H9 (cell line): ENCODE data around the gene GRM5. TPM values are rescaled to one million over a fixed set of nuclear protein-coding genes. Genes with fewer than 3 reads are reported as not detected.
"Not testable (repeated sequence)": the region's sequence is repeated elsewhere in the genome, so short reads cannot be mapped to it uniquely, and the experiment has no call there.

Source experiments
- DNase-seq: peaks from one replicate; pipeline ENCODE4 v3.0.0-alpha.2; 2017
- H2AFZ ChIP-seq: one replicate; pipeline ENCODE4 v1.6.1; 2013; ENCODE audit warnings: mild to moderate bottlenecking, low read length, control low read depth, moderate library complexity
- H2AK5ac ChIP-seq: 2 replicates; pipeline ENCODE4 v1.6.1; 2013; ENCODE audit warnings: low read length, control low read depth, mixed read lengths; ENCODE audit not compliant: insufficient read length
- H2BK120ac ChIP-seq: one replicate; pipeline ENCODE4 v1.6.1; 2013; ENCODE audit warnings: low read depth, mild to moderate bottlenecking, low read length, control low read depth, inconsistent platforms; ENCODE audit not compliant: poor library complexity, severe bottlenecking
- H2BK12ac ChIP-seq: 2 replicates; pipeline ENCODE4 v1.6.1; 2013; ENCODE audit warnings: low read length, control low read depth, mixed read lengths, low read depth; ENCODE audit not compliant: insufficient read length
- H2BK15ac ChIP-seq: 2 replicates; pipeline ENCODE4 v1.6.1; 2013; ENCODE audit warnings: low read depth, low read length, control low read depth
- H2BK20ac ChIP-seq: one replicate; pipeline ENCODE4 v1.6.1; 2013; ENCODE audit warnings: low read depth, mild to moderate bottlenecking, low read length, control low read depth, inconsistent platforms; ENCODE audit not compliant: poor library complexity, severe bottlenecking
- H2BK5ac ChIP-seq: 2 replicates; pipeline ENCODE4 v1.6.1; 2013; ENCODE audit warnings: low read length, control low read depth, mixed read lengths; ENCODE audit not compliant: insufficient read length
- H3K14ac ChIP-seq: 2 replicates; pipeline ENCODE4 v1.6.1; 2013; ENCODE audit warnings: low read length, control low read depth; ENCODE audit not compliant: insufficient read depth
- H3K18ac ChIP-seq: 2 replicates; pipeline ENCODE4 v1.6.1; 2013; ENCODE audit warnings: low read depth, mild to moderate bottlenecking, mixed read lengths, low read length, control low read depth; ENCODE audit not compliant: insufficient read length
- H3K23ac ChIP-seq: 2 replicates; pipeline ENCODE4 v1.6.1; 2013; ENCODE audit warnings: low read length, control low read depth, mixed read lengths, low read depth; ENCODE audit not compliant: insufficient read length
- H3K23me2 ChIP-seq: 2 replicates; pipeline ENCODE4 v1.6.1; 2013; ENCODE audit warnings: low read depth, mild to moderate bottlenecking, mixed read lengths, low read length, control low read depth; ENCODE audit not compliant: insufficient read length, poor library complexity, severe bottlenecking
- H3K27ac ChIP-seq: 2 replicates; pipeline ENCODE4 v1.5.1; 2013; ENCODE audit warnings: low read length, control low read depth, mixed read lengths, low read depth; ENCODE audit not compliant: insufficient read length
- H3K27me3 ChIP-seq: 2 replicates; pipeline ENCODE4 v1.6.1; 2013; ENCODE audit warnings: low read length, control low read depth, inconsistent platforms; ENCODE audit not compliant: insufficient read depth
- H3K4ac ChIP-seq: 2 replicates; pipeline ENCODE4 v1.6.1; 2013; ENCODE audit warnings: low read depth, mild to moderate bottlenecking, control low read depth, inconsistent platforms, low read length, moderate library complexity
- H3K4me1 ChIP-seq: 2 replicates; pipeline ENCODE4 v1.6.1; 2013; ENCODE audit warnings: low read length, control low read depth, inconsistent platforms; ENCODE audit not compliant: insufficient read depth
- H3K4me2 ChIP-seq: 2 replicates; pipeline ENCODE4 v1.6.1; 2013; ENCODE audit warnings: low read length, control low read depth, mixed read lengths; ENCODE audit not compliant: insufficient read length, insufficient read depth
- H3K56ac ChIP-seq: 2 replicates; pipeline ENCODE4 v1.6.1; 2013; ENCODE audit warnings: low read depth, mild to moderate bottlenecking, mixed read lengths, low read length, control low read depth; ENCODE audit not compliant: insufficient read length
- H3K79me1 ChIP-seq: 2 replicates; pipeline ENCODE4 v1.6.1; 2013; ENCODE audit warnings: low read depth, mild to moderate bottlenecking, moderate library complexity, low read length, control low read depth, inconsistent platforms; ENCODE audit not compliant: insufficient read depth, poor library complexity, severe bottlenecking
- H3K79me2 ChIP-seq: 2 replicates; pipeline ENCODE4 v1.6.1; 2013; ENCODE audit warnings: low read length, control low read depth, inconsistent platforms; ENCODE audit not compliant: insufficient read depth
- H3K9ac ChIP-seq: 2 replicates; pipeline ENCODE4 v1.6.1; 2013; ENCODE audit warnings: low read length, control low read depth, mixed read lengths; ENCODE audit not compliant: insufficient read length; ENCODE audit errors: extremely low read depth
- H3K9me3 ChIP-seq: one replicate; pipeline ENCODE4 v1.6.1; 2013; ENCODE audit warnings: low read depth, low read length, inconsistent platforms; ENCODE audit not compliant: control insufficient read depth
- H3T11ph ChIP-seq: one replicate; pipeline ENCODE4 v1.6.1; 2013; ENCODE audit warnings: mild to moderate bottlenecking, low read length, control low read depth, inconsistent platforms
- H4K20me1 ChIP-seq: one replicate; pipeline ENCODE4 v1.6.1; 2013; ENCODE audit not compliant: control insufficient read depth, insufficient read length, insufficient read depth
- H4K5ac ChIP-seq: 2 replicates; pipeline ENCODE4 v1.6.1; 2013; ENCODE audit warnings: low read depth, mild to moderate bottlenecking, mixed read lengths, low read length, control low read depth; ENCODE audit not compliant: insufficient read length
- H4K8ac ChIP-seq: replicated peaks from 2 replicates; pipeline ENCODE4 v1.6.1; 2013; ENCODE audit warnings: low read length, control low read depth, mixed read lengths, low read depth; ENCODE audit not compliant: insufficient read length
- H4K91ac ChIP-seq: 2 replicates; pipeline ENCODE4 v1.6.1; 2013; ENCODE audit warnings: low read depth, mild to moderate bottlenecking, moderate library complexity, mixed read lengths, low read length, control low read depth; ENCODE audit not compliant: insufficient read length
- H3K27ac Mint-ChIP-seq, 3 experiments: 2 replicates in 2 of 3; 3 replicates in 1 of 3; pipeline ENCODE4 v1.8.0; 2020 to 2021; ENCODE audit warnings: mixed read lengths in 3 of 3, mild to moderate bottlenecking in 1 of 3, moderate library complexity in 1 of 3
- H3K27me3 Mint-ChIP-seq: 2 replicates; pipeline ENCODE4 v1.8.0; 2021; ENCODE audit warnings: low read depth, mild to moderate bottlenecking, moderate library complexity, mixed read lengths
- H3K36me3 Mint-ChIP-seq, 3 experiments: 2 replicates in 2 of 3; 3 replicates in 1 of 3; pipeline ENCODE4 v1.8.0; 2020 to 2021; ENCODE audit warnings: low read depth in 3 of 3, mixed read lengths in 3 of 3; ENCODE audit not compliant: insufficient read depth in 1 of 3
- H3K4me1 Mint-ChIP-seq, 2 experiments: 2 replicates each; pipeline ENCODE4 v1.8.0; 2020; ENCODE audit warnings: mixed read lengths in 2 of 2
- H3K4me3 Mint-ChIP-seq, 2 experiments: 2 replicates in 1 of 2; 3 replicates in 1 of 2; pipeline ENCODE4 v1.8.0; 2020 to 2021; ENCODE audit warnings: mild to moderate bottlenecking in 2 of 2, mixed read lengths in 2 of 2, moderate library complexity in 1 of 2
- H3K9me3 Mint-ChIP-seq, 2 experiments: 2 replicates in 1 of 2; 3 replicates in 1 of 2; pipeline ENCODE4 v1.8.0; 2020; ENCODE audit warnings: mild to moderate bottlenecking in 2 of 2, mixed read lengths in 2 of 2, moderate library complexity in 1 of 2
- WGBS: extraction: QIAGEN DNeasy Blood & Tissue Kit; methylation state at CpG from one replicate; pipeline ENCODE4 v1.1.7; 2013; ENCODE audit warnings: missing lambda C conversion rate, low lambda C conversion rate, mixed read lengths; ENCODE audit not compliant: insufficient read length; ENCODE audit errors: extremely low coverage; 5-methylcytosine and 5-hydroxymethylcytosine counted together
- total RNA-seq: library from RNA; stranded (reverse); gene quantifications from 2 replicates; pipeline ENCODE4 v1.2.1, GENCODE V29; 2021

The GRM5 gene
- total RNA-seq, 1 experiment from 2014 or later: not detected

- H3K36me3 Mint-ChIP-seq, H3K27ac Mint-ChIP-seq, H3K14ac ChIP-seq, H3K9me3 ChIP-seq, H3K23me2 ChIP-seq, H2BK5ac ChIP-seq, H2BK20ac ChIP-seq, H3K4me3 Mint-ChIP-seq, H3K4me1 ChIP-seq, H2AK5ac ChIP-seq, DNase-seq, H2BK120ac ChIP-seq, H2AFZ ChIP-seq, H3K27me3 ChIP-seq, H3K56ac ChIP-seq, H4K8ac ChIP-seq, H4K20me1 ChIP-seq, H4K5ac ChIP-seq, H2BK12ac ChIP-seq, H3K79me2 ChIP-seq, H3K4me1 Mint-ChIP-seq, H3K9ac ChIP-seq, H3K4me2 ChIP-seq, H3K9me3 Mint-ChIP-seq, H3K18ac ChIP-seq, H3K23ac ChIP-seq, H3K27ac ChIP-seq, H4K91ac ChIP-seq, H3K79me1 ChIP-seq, H2BK15ac ChIP-seq, H3K4ac ChIP-seq, H3T11ph ChIP-seq: not testable (repeated sequence)
- H3K27me3 Mint-ChIP-seq: peaks cover 13% of the 10 kb centered on the region
- WGBS: no CpG with 5 or more reads among the region's 1 CpG
Measured at GRCh38 chr11:89057406-89057805, 8.4 kb downstream of the GRM5 start.
